Mesendoderm (in vitro differentiated cells): ENCODE measurements around the gene BCLAF3.

Experiments
- DNase-seq: peaks from one replicate; pipeline ENCODE4 v3.0.0; 2013
- H2AK5ac ChIP-seq: 2 replicates; pipeline ENCODE4 v1.6.1; 2013; ENCODE audit warnings: low read length, inconsistent platforms
- H2BK120ac ChIP-seq: 2 replicates; pipeline ENCODE4 v1.6.1; 2013; ENCODE audit warnings: low read depth, mild to moderate bottlenecking, low read length, moderate library complexity, mixed read lengths
- H2BK15ac ChIP-seq: replicated peaks from 2 replicates; pipeline ENCODE4 v1.6.1; 2013; ENCODE audit warnings: low read depth, mild to moderate bottlenecking, moderate library complexity
- H2BK5ac ChIP-seq: 2 replicates; pipeline ENCODE4 v1.6.1; 2013; ENCODE audit warnings: low read length, inconsistent platforms
- H3K18ac ChIP-seq: 2 replicates; pipeline ENCODE4 v1.6.1; 2013; ENCODE audit warnings: mild to moderate bottlenecking, low read length, mixed read lengths
- H3K23ac ChIP-seq: one replicate; pipeline ENCODE4 v1.6.1; 2013; ENCODE audit warnings: low read length
- H3K27ac ChIP-seq: 2 replicates; pipeline ENCODE4 v1.5.1; 2013; ENCODE audit warnings: low read depth, mild to moderate bottlenecking, inconsistent platforms, low read length, moderate library complexity
- H3K27me3 ChIP-seq: 2 replicates; pipeline ENCODE4 v1.6.1; 2013; ENCODE audit warnings: low read length, control low read depth, mild to moderate bottlenecking, inconsistent platforms; ENCODE audit not compliant: insufficient read depth, poor library complexity
- H3K36me3 ChIP-seq: 2 replicates; pipeline ENCODE4 v1.6.1; 2013; ENCODE audit warnings: low read length, inconsistent platforms; ENCODE audit not compliant: control insufficient read depth, insufficient read depth
- H3K4ac ChIP-seq: one replicate; pipeline ENCODE4 v1.6.1; 2013; ENCODE audit warnings: low read depth, mild to moderate bottlenecking, low read length, moderate library complexity
- H3K4me1 ChIP-seq: 2 replicates; pipeline ENCODE4 v1.6.1; 2013; ENCODE audit warnings: low read depth, low read length, inconsistent platforms; ENCODE audit not compliant: control insufficient read depth
- H3K4me2 ChIP-seq: 2 replicates; pipeline ENCODE4 v1.6.1; 2013; ENCODE audit warnings: low read length
- H3K4me3 ChIP-seq: 2 replicates; pipeline ENCODE4 v1.5.1; 2013; ENCODE audit warnings: mild to moderate bottlenecking, low read length
- H3K56ac ChIP-seq: one replicate; pipeline ENCODE4 v1.6.1; 2013; ENCODE audit warnings: low read length
- H3K79me1 ChIP-seq: 2 replicates; pipeline ENCODE4 v1.6.1; 2013; ENCODE audit warnings: low read length, inconsistent platforms
- H3K79me2 ChIP-seq: 2 replicates; pipeline ENCODE4 v1.6.1; 2013; ENCODE audit warnings: mild to moderate bottlenecking, low read length; ENCODE audit not compliant: control insufficient read depth, insufficient read depth
- H3K9ac ChIP-seq: 2 replicates; pipeline ENCODE4 v1.6.1; 2013; ENCODE audit warnings: low read length, inconsistent platforms
- H4K5ac ChIP-seq: one replicate; pipeline ENCODE4 v1.6.1; 2013; ENCODE audit warnings: low read length
- H4K8ac ChIP-seq: one replicate; pipeline ENCODE4 v1.6.1; 2013; ENCODE audit warnings: low read depth, mild to moderate bottlenecking, control low read depth, low read length, moderate library complexity
- WGBS: extraction: QIAGEN DNeasy Blood & Tissue Kit; methylation state at CpG from one replicate; pipeline ENCODE4 v1.1.7; 2013; ENCODE audit warnings: low lambda C conversion rate, missing lambda C conversion rate; ENCODE audit not compliant: insufficient coverage; ENCODE audit errors: extremely low coverage; 5-methylcytosine and 5-hydroxymethylcytosine counted together

The BCLAF3 gene

DNA sequence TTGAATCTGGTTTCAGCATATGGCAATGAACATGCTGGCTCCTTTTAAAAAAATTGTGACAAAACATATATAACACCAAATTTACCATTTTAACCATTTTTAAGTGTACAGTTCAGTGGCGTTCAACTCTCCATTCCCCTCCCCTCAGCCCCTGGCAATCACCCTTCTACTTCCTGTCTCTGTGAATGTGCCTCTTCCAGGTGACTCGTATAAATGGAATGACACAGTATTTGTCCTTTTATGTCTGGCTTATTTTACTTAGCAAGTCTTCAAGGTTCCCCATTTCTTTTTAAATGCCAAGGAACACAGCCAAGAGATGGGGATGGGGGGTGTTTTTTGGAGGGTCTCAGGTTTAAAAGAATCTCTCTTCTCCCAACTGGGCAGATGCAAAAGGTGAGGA lies 35.4 kb upstream of the BCLAF3 start:
- peak; percentile 60 for DNase-seq
- Histone ChIP-seq H3K4me3 (no peak overlapping the region), H2BK5ac (no peak overlapping the region), H2AK5ac (no peak overlapping the region), H3K27ac (no peak overlapping the region), H4K8ac (no peak overlapping the region), H3K18ac (no peak overlapping the region), H4K5ac (no peak overlapping the region), H2BK120ac (no peak overlapping the region), H3K56ac (no peak overlapping the region), H3K4me1 (no peaks in the 10 kb centered on the region), H3K79me1 (no peaks in the 10 kb centered on the region), H3K36me3 (no peaks in the 10 kb centered on the region), H2BK15ac (no peak overlapping the region), H3K27me3 (no peaks in the 10 kb centered on the region), H3K79me2 (no peaks in the 10 kb centered on the region), H3K9ac (no peak overlapping the region), H3K4ac (no peak overlapping the region), H3K4me2 (no peak overlapping the region), H3K23ac (no peak overlapping the region)
- WGBS: no CpG with 5 or more reads among the region's 2 CpGs

DNA sequence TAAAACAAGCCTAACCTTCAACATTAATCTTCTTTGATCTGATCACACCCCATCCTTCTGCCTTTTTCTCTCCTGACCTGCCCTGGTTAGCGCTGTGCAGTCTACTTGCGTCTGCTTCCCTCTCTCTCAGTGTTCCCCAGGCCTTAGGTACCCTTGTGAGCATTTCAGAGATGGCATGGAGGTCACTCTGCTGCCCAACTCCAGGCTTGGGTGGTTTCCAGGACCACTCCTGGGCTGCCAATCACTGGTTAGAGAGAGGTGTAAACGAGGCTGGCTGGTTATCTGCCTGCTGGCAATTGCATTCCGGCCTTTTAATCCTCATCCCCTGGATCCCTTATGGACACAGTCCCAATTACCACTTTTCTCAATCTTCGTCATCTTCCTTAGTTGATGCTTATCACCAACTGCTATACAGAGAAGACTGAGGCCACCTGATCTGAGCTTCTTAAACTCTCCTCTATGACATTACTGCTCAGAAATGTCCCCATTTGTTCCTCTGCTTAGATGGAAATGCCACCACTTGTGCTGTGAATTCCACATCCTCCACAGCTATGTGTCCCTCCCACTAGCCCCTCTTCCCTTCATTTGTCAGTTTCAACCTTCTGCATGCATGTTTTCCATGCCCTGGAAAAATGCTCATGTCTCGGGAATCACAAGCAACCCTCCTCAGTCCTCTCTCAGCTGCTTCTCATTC lies 29.0 kb upstream of the BCLAF3 start:
- DNase-seq: peak; percentile 51
- Histone ChIP-seq H3K23ac (no peak overlapping the region), H3K4ac (no peak overlapping the region), H3K18ac (no peak overlapping the region), H2BK15ac (no peak overlapping the region), H3K4me1 (no peaks in the 10 kb centered on the region), H3K36me3 (no peaks in the 10 kb centered on the region), H2AK5ac (no peak overlapping the region), H3K79me2 (no peaks in the 10 kb centered on the region), H3K79me1 (no peaks in the 10 kb centered on the region), H3K27me3 (no peaks in the 10 kb centered on the region), H2BK120ac (no peak overlapping the region), H4K5ac (no peak overlapping the region), H3K56ac (no peak overlapping the region), H3K9ac (no peak overlapping the region), H2BK5ac (no peak overlapping the region), H3K4me2 (no peak overlapping the region), H3K4me3 (no peak overlapping the region), H4K8ac (no peak overlapping the region), H3K27ac (no peak overlapping the region)
- no CpG with 5 or more reads among the region's 6 CpGs for WGBS

DNA sequence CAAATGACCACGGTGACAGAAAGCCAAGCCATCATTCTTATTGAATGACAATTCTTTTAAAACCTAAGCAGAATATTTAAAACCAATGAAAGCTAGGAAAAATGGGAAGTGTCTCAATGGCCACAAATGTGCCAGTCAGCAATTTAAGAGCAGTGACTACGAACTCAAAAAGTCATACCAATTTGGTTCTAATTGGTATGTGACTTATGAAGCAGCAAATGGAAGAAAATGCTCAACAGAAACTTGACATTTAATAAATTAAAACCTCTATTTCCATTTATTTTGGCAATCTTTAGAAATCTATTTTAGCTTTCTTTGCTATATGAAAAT lies 25.7 kb upstream of the BCLAF3 start:
- no peak overlapping the region for H3K27ac ChIP-seq
- H3K4me1 ChIP-seq: no peaks in the 10 kb centered on the region
- H3K27me3 ChIP-seq: no peaks in the 10 kb centered on the region
- no peak overlapping the region for H3K4ac ChIP-seq
- H2BK120ac ChIP-seq: no peak overlapping the region
- no peak overlapping the region for H4K5ac ChIP-seq
- H3K4me2 ChIP-seq: no peak overlapping the region
- H3K18ac ChIP-seq: no peak overlapping the region
- H3K36me3 ChIP-seq: no peaks in the 10 kb centered on the region
- no peak overlapping the region for H2BK5ac ChIP-seq
- no peaks in the 10 kb centered on the region for H3K79me2 ChIP-seq
- no peak overlapping the region for H3K56ac ChIP-seq
- WGBS: no CpG with 5 or more reads among the region's 2 CpGs
- no peak overlapping the region for H2AK5ac ChIP-seq
- no peak overlapping the region for H2BK15ac ChIP-seq
- no peaks in the 10 kb centered on the region for H3K79me1 ChIP-seq
- H3K23ac ChIP-seq: no peak overlapping the region
- no peak overlapping the region for H3K9ac ChIP-seq
- no peak overlapping the region for H4K8ac ChIP-seq
- no peak overlapping the region for H3K4me3 ChIP-seq
- DNase-seq: no peak

DNA sequence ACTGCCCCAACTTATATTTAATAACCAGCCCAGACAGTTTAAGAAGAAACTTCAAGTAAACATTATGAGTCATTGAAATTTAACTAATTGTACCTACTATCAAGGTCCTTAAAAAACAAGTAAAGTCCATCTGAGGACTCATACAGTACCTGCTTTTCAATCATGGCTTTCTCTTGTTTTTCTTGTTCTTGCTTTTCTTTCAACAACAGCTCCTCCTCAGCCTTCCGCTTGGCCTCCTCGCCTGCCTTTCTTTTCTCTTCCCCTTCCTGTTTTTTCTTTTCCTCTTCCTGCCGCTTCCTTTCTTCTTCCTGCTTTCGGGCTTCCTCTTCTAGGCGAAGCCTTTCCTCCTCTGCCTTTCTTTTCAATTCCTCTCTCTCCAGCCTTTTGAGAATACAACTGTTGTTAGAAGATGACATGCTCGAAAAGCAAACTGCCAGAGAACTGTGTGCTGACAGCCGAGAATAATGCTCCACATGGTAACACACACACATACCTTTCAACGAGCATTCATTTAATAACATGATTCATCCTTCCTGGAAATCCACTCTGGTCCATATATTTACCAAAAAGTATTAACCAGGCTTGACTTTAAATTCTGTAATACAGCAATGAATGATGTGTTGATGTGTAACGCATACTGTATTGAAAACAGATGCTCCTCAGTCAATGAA lies 25.2 kb upstream of the BCLAF3 start:
- Histone ChIP-seq H2BK120ac (no peak overlapping the region), H3K4me1 (no peaks in the 10 kb centered on the region), H3K56ac (no peak overlapping the region), H3K4me3 (no peak overlapping the region), H3K79me1 (no peaks in the 10 kb centered on the region), H3K23ac (no peak overlapping the region), H4K8ac (no peak overlapping the region), H3K36me3 (no peaks in the 10 kb centered on the region), H3K18ac (no peak overlapping the region), H2BK15ac (no peak overlapping the region), H4K5ac (no peak overlapping the region), H3K4ac (no peak overlapping the region), H3K9ac (no peak overlapping the region), H2AK5ac (no peak overlapping the region), H3K27me3 (no peaks in the 10 kb centered on the region), H2BK5ac (no peak overlapping the region), H3K79me2 (no peaks in the 10 kb centered on the region), H3K27ac (no peak overlapping the region), H3K4me2 (no peak overlapping the region)
- no CpG with 5 or more reads among the region's 9 CpGs for WGBS
- no peak for DNase-seq

DNA sequence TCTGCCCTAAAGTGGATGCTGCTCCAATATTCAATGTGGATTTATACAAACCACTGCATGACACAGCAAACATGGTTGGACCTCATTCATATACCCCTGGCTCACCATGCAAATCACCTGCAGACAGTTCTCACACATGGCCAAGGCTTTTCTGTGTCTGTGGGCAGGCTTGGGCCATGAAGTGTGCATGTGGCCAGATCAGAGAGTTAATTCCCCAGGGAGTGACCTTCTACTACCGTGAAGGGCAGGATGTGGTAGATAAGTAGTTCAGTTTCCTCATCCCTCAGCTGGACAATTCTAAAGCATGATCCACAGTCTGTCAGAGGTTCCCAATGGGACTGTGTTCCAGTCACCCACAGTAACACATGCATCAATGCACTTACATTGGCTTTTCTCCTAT lies 24.6 kb upstream of the BCLAF3 start:
- Histone ChIP-seq H3K4me1 (no peaks in the 10 kb centered on the region), H3K79me1 (no peaks in the 10 kb centered on the region), H3K9ac (no peak overlapping the region), H3K4ac (no peak overlapping the region), H3K18ac (no peak overlapping the region), H3K79me2 (no peaks in the 10 kb centered on the region), H3K56ac (no peak overlapping the region), H3K4me3 (no peak overlapping the region), H4K8ac (no peak overlapping the region), H3K4me2 (no peak overlapping the region), H3K23ac (no peak overlapping the region), H2BK120ac (no peak overlapping the region), H2AK5ac (no peak overlapping the region), H3K36me3 (no peaks in the 10 kb centered on the region), H3K27ac (no peak overlapping the region), H2BK15ac (no peak overlapping the region), H2BK5ac (no peak overlapping the region), H3K27me3 (no peaks in the 10 kb centered on the region), H4K5ac (no peak overlapping the region)
- no peak for DNase-seq
- WGBS: no CpG with 5 or more reads among the region's 1 CpG

DNA sequence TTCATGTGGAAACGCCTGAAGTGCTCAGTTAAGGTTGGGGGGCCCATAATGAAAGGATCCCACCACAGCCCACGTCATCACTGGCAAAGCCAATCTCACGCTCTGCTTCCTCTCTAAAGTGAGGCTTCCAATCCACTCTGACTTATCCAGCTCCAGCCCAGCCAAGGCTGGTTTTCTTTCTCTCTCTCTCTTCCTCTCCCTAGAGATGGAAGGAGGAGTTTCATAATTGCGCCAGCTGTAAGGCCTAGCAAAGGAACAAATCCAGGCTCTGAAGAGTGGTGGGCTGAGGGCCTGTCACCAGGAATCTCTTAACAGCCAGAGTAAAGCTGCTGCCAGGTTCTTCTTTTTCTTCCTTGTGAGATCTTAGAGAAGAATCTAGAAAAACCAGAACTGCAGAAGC lies 20.7 kb upstream of the BCLAF3 start:
- Histone ChIP-seq H2AK5ac (no peak overlapping the region), H3K56ac (no peak overlapping the region), H3K4me1 (no peaks in the 10 kb centered on the region), H4K5ac (no peak overlapping the region), H3K79me1 (no peaks in the 10 kb centered on the region), H3K27ac (no peak overlapping the region), H2BK15ac (no peak overlapping the region), H3K4ac (no peak overlapping the region), H2BK120ac (no peak overlapping the region), H4K8ac (no peak overlapping the region), H3K79me2 (no peaks in the 10 kb centered on the region), H2BK5ac (no peak overlapping the region), H3K18ac (no peak overlapping the region), H3K27me3 (no peaks in the 10 kb centered on the region), H3K9ac (no peak overlapping the region), H3K23ac (no peak overlapping the region), H3K4me3 (no peak overlapping the region), H3K4me2 (no peak overlapping the region), H3K36me3 (no peaks in the 10 kb centered on the region)
- DNase-seq: no peak
- no CpG with 5 or more reads among the region's 4 CpGs for WGBS
